IPS-18c (cell line): ENCODE measurements around the gene MIPOL1.
"Not testable (repeated sequence)": the region's sequence is repeated elsewhere in the genome, so short reads cannot be mapped to it uniquely, and the experiment has no call there.

ENCODE experiments used
- H3K4me3 ChIP-seq: 2 replicates; pipeline ENCODE4 v1.7.0; 2013; ENCODE audit warnings: low read depth, mild to moderate bottlenecking, low read length, moderate library complexity; ENCODE audit not compliant: insufficient read depth
- H3K9me3 ChIP-seq: one replicate; pipeline ENCODE4 v1.6.1; 2013; ENCODE audit warnings: mild to moderate bottlenecking, low read length, moderate library complexity; ENCODE audit not compliant: control insufficient read depth, insufficient read depth

Gene MIPOL1

GRCh38 chr14:37197421-37198272 is at the start of gene MIPOL1:
MIPOL1 (plus strand) TSS chr14:37197937; CDS start chr14:37247889, 49,952 bp downstream.
- H3K4me3 ChIP-seq: peak within 1 kb of the TSS; percentile 91
- no peaks in the 10 kb centered on the region for H3K9me3 ChIP-seq

GRCh38 chr14:37150414-37150813 is 47.3 kb upstream of the MIPOL1 start:
- Histone ChIP-seq H3K4me3 (no peak overlapping the region), H3K9me3 (no peaks in the 10 kb centered on the region)

- no peak overlapping the region for H3K4me3 ChIP-seq
- H3K9me3 ChIP-seq: no peaks in the 10 kb centered on the region
Observed at GRCh38 chr14:37153005-37153404, 44.7 kb upstream of the MIPOL1 start.

GRCh38 chr14:37153483-37153882 is 44.3 kb upstream of the MIPOL1 start:
- Histone ChIP-seq H3K4me3 (no peak overlapping the region), H3K9me3 (no peaks in the 10 kb centered on the region)

- Histone ChIP-seq H3K9me3 (no peaks in the 10 kb centered on the region), H3K4me3 (no peak overlapping the region)
Observed at GRCh38 chr14:37157987-37158386, 39.8 kb upstream of the MIPOL1 start.

GRCh38 chr14:37162307-37162706 is 35.4 kb upstream of the MIPOL1 start:
- H3K4me3 ChIP-seq, H3K9me3 ChIP-seq: not testable (repeated sequence)

- Histone ChIP-seq H3K9me3 (no peaks in the 10 kb centered on the region), H3K4me3 (no peak overlapping the region)
Observed at GRCh38 chr14:37165794-37166193, 31.9 kb upstream of the MIPOL1 start.

- H3K9me3 ChIP-seq: no peaks in the 10 kb centered on the region
- no peak overlapping the region for H3K4me3 ChIP-seq
Observed at GRCh38 chr14:37167151-37168047, 30.3 kb upstream of the MIPOL1 start.

GRCh38 chr14:37168721-37169120 is 29.0 kb upstream of the MIPOL1 start:
- Histone ChIP-seq H3K9me3 (no peaks in the 10 kb centered on the region), H3K4me3 (no peak overlapping the region)

GRCh38 chr14:37170237-37170636 is 27.5 kb upstream of the MIPOL1 start:
- Histone ChIP-seq H3K4me3 (no peak overlapping the region), H3K9me3 (no peaks in the 10 kb centered on the region)

GRCh38 chr14:37170993-37171392 is 26.7 kb upstream of the MIPOL1 start:
- Histone ChIP-seq H3K4me3 (no peak overlapping the region), H3K9me3 (no peaks in the 10 kb centered on the region)

GRCh38 chr14:37171678-37172023 is 26.1 kb upstream of the MIPOL1 start:
- H3K9me3 ChIP-seq: no peaks in the 10 kb centered on the region
- H3K4me3 ChIP-seq: peak overlapping the region; percentile 81

- H3K4me3 ChIP-seq: peak within 1 kb of the TSS; percentile 81
- H3K9me3 ChIP-seq: no peaks in the 10 kb centered on the region
Observed at GRCh38 chr14:37172024-37172869, 25.5 kb upstream of the MIPOL1 start, which contains the start of gene SLC25A21. SLC25A21 (minus strand) TSS chr14:37172606.

- Histone ChIP-seq H3K4me3 (peak overlapping the region; percentile 81), H3K9me3 (no peaks in the 10 kb centered on the region)
Observed at GRCh38 chr14:37172936-37173614, 24.7 kb upstream of the MIPOL1 start.

- no peak overlapping the region for H3K4me3 ChIP-seq
- no peaks in the 10 kb centered on the region for H3K9me3 ChIP-seq
Observed at GRCh38 chr14:37179896-37180502, 17.7 kb upstream of the MIPOL1 start.

GRCh38 chr14:37180886-37181285 is 16.9 kb upstream of the MIPOL1 start:
- not testable (repeated sequence) for H3K4me3 ChIP-seq, H3K9me3 ChIP-seq
